IPS-18a (cell line): Measurements from ENCODE around the gene LRRC1.

Source experiments
- H3K27ac ChIP-seq: one replicate; pipeline ENCODE4 v1.5.1; 2013; ENCODE audit warnings: low read length
- H3K27me3 ChIP-seq: one replicate; pipeline ENCODE4 v1.6.1; 2013; ENCODE audit warnings: mild to moderate bottlenecking, low read length; ENCODE audit not compliant: control insufficient read depth, insufficient read depth
- H3K36me3 ChIP-seq: one replicate; pipeline ENCODE4 v1.6.1; 2013; ENCODE audit warnings: low read depth, low read length; ENCODE audit not compliant: control insufficient read depth
- H3K4me1 ChIP-seq: one replicate; pipeline ENCODE4 v1.6.1; 2013; ENCODE audit warnings: low read depth, low read length; ENCODE audit not compliant: control insufficient read depth
- H3K4me3 ChIP-seq: one replicate; pipeline ENCODE4 v1.5.1; 2013; ENCODE audit warnings: low read length
- H3K9ac ChIP-seq: one replicate; pipeline ENCODE4 v1.6.1; 2013; ENCODE audit warnings: mild to moderate bottlenecking, low read length, moderate library complexity
- H3K9me3 ChIP-seq: one replicate; pipeline ENCODE4 v1.6.1; 2013; ENCODE audit warnings: low read depth, low read length; ENCODE audit not compliant: control insufficient read depth

The LRRC1 gene

GRCh38 chr6:53869964-53870363 is 75.2 kb downstream of the LRRC1 start:
- H3K9ac ChIP-seq = no peak overlapping the region
- H3K4me3 ChIP-seq = no peak overlapping the region
- H3K4me1 ChIP-seq = no peaks in the 10 kb centered on the region
- H3K36me3 ChIP-seq = no peaks in the 10 kb centered on the region
- no peaks in the 10 kb centered on the region for H3K27me3 ChIP-seq
- no peaks in the 10 kb centered on the region for H3K9me3 ChIP-seq
- no peak overlapping the region for H3K27ac ChIP-seq

- Histone ChIP-seq H3K27ac (no peak overlapping the region), H3K36me3 (no peaks in the 10 kb centered on the region), H3K4me1 (no peaks in the 10 kb centered on the region), H3K4me3 (no peak overlapping the region), H3K9me3 (no peaks in the 10 kb centered on the region), H3K9ac (no peak overlapping the region), H3K27me3 (no peaks in the 10 kb centered on the region)
These were observed 79.1 kb downstream of the LRRC1 start for GRCh38 chr6:53873922-53874321.

- Histone ChIP-seq H3K9me3 (no peaks in the 10 kb centered on the region), H3K4me1 (no peaks in the 10 kb centered on the region), H3K9ac (no peak overlapping the region), H3K4me3 (no peak overlapping the region), H3K27ac (no peak overlapping the region), H3K27me3 (no peaks in the 10 kb centered on the region), H3K36me3 (no peaks in the 10 kb centered on the region)
These were observed 80.2 kb downstream of the LRRC1 start for GRCh38 chr6:53874964-53875363.

- Histone ChIP-seq H3K4me3 (no peak overlapping the region), H3K9me3 (no peaks in the 10 kb centered on the region), H3K4me1 (no peaks in the 10 kb centered on the region), H3K36me3 (no peaks in the 10 kb centered on the region), H3K27ac (no peak overlapping the region), H3K27me3 (no peaks in the 10 kb centered on the region), H3K9ac (no peak overlapping the region)
These were observed 82.3 kb downstream of the LRRC1 start for GRCh38 chr6:53877151-53877550.

GRCh38 chr6:53878808-53879207 is 84.0 kb downstream of the LRRC1 start:
- H3K9me3 ChIP-seq = no peaks in the 10 kb centered on the region
- H3K9ac ChIP-seq = no peak overlapping the region
- no peak overlapping the region for H3K4me3 ChIP-seq
- no peaks in the 10 kb centered on the region for H3K4me1 ChIP-seq
- no peak overlapping the region for H3K27ac ChIP-seq
- no peaks in the 10 kb centered on the region for H3K27me3 ChIP-seq
- H3K36me3 ChIP-seq = no peaks in the 10 kb centered on the region

GRCh38 chr6:53879608-53880007 is 84.8 kb downstream of the LRRC1 start:
- H3K27ac ChIP-seq = no peak overlapping the region

GRCh38 chr6:53887316-53887715 is 92.5 kb downstream of the LRRC1 start:
- Histone ChIP-seq H3K9ac (no peak overlapping the region), H3K9me3 (no peaks in the 10 kb centered on the region), H3K27ac (no peak overlapping the region), H3K4me3 (no peak overlapping the region), H3K27me3 (no peaks in the 10 kb centered on the region), H3K36me3 (no peaks in the 10 kb centered on the region), H3K4me1 (peaks cover 32% of the 10 kb centered on the region)

More at GRCh38 chr6:53879608-53880007, 84.8 kb downstream of the LRRC1 start:
- Histone ChIP-seq H3K4me1 (no peaks in the 10 kb centered on the region), H3K36me3 (no peaks in the 10 kb centered on the region), H3K9me3 (no peaks in the 10 kb centered on the region), H3K9ac (no peak overlapping the region), H3K27me3 (no peaks in the 10 kb centered on the region), H3K4me3 (no peak overlapping the region)

- H3K27me3 ChIP-seq = no peaks in the 10 kb centered on the region
- H3K9me3 ChIP-seq = no peaks in the 10 kb centered on the region
- no peak overlapping the region for H3K27ac ChIP-seq
- H3K36me3 ChIP-seq = no peaks in the 10 kb centered on the region
- H3K4me3 ChIP-seq = no peak overlapping the region
- no peak overlapping the region for H3K9ac ChIP-seq
- H3K4me1 ChIP-seq = peaks cover 32% of the 10 kb centered on the region
These were observed 94.1 kb downstream of the LRRC1 start for GRCh38 chr6:53888931-53889330.

GRCh38 chr6:53889365-53889764 is 94.6 kb downstream of the LRRC1 start:
- Histone ChIP-seq H3K4me1 (peaks cover 37% of the 10 kb centered on the region), H3K27ac (no peak overlapping the region), H3K9ac (no peak overlapping the region), H3K9me3 (no peaks in the 10 kb centered on the region), H3K36me3 (no peaks in the 10 kb centered on the region), H3K4me3 (no peak overlapping the region), H3K27me3 (no peaks in the 10 kb centered on the region)

- Histone ChIP-seq H3K27me3 (no peaks in the 10 kb centered on the region), H3K36me3 (peaks cover 2% of the 10 kb centered on the region), H3K9me3 (no peaks in the 10 kb centered on the region), H3K4me3 (no peak overlapping the region), H3K27ac (no peak overlapping the region), H3K4me1 (peaks cover 30% of the 10 kb centered on the region), H3K9ac (no peak overlapping the region)
These were observed 97.9 kb downstream of the LRRC1 start for GRCh38 chr6:53892707-53893106.

GRCh38 chr6:53894091-53894490 is 99.3 kb downstream of the LRRC1 start:
- no peak overlapping the region for H3K27ac ChIP-seq
- no peaks in the 10 kb centered on the region for H3K27me3 ChIP-seq
- no peaks in the 10 kb centered on the region for H3K9me3 ChIP-seq
- peaks cover 4% of the 10 kb centered on the region for H3K36me3 ChIP-seq
- H3K4me1 ChIP-seq = peaks cover 19% of the 10 kb centered on the region
- H3K9ac ChIP-seq = no peak overlapping the region
- no peak overlapping the region for H3K4me3 ChIP-seq

GRCh38 chr6:53896196-53896595 is 101.4 kb downstream of the LRRC1 start:
- Histone ChIP-seq H3K4me3 (no peak overlapping the region), H3K9me3 (no peaks in the 10 kb centered on the region), H3K27me3 (no peaks in the 10 kb centered on the region), H3K9ac (no peak overlapping the region), H3K4me1 (peaks cover 5% of the 10 kb centered on the region), H3K27ac (no peak overlapping the region), H3K36me3 (peaks cover 6% of the 10 kb centered on the region)
